ENCODE measurements around the gene IL23A.

Gene IL23A

GRCh38 chr12:56361487-56362129, 22.9 kb downstream of the IL23A start:
- DNase-seq (ENCODE audit: low read depth), result no peak

- DNase-seq (ENCODE audit: low read depth), result no peak
Measured at GRCh38 chr12:56362130-56363059, 23.7 kb downstream of the IL23A start, which contains the start of gene APOF. Gene APOF (minus strand): TSS chr12:56362857. CDS start chr12:56362745, 112 bp downstream.

GRCh38 chr12:56366948-56367347, 28.3 kb downstream of the IL23A start:
- DNase-seq (ENCODE audit: low read depth), result no peak

- DNase-seq (ENCODE audit: low read depth), result no peak
Measured at GRCh38 chr12:56373515-56373914, 34.8 kb downstream of the IL23A start.

- no peak for DNase-seq (ENCODE audit: low read depth)
Measured at GRCh38 chr12:56374726-56375597, 36.3 kb downstream of the IL23A start.

- DNase-seq (ENCODE audit: low read depth), result no peak
Measured at GRCh38 chr12:56375598-56376434, 37.1 kb downstream of the IL23A start.

GRCh38 chr12:56377310-56377988, 38.8 kb downstream of the IL23A start:
- no peak for DNase-seq (ENCODE audit: low read depth)

- no peak for DNase-seq (ENCODE audit: low read depth)
Measured at GRCh38 chr12:56377989-56378316, 39.3 kb downstream of the IL23A start.

GRCh38 chr12:56382611-56383010, 43.9 kb downstream of the IL23A start:
- no peak for DNase-seq (ENCODE audit: low read depth)

- no peak for DNase-seq (ENCODE audit: low read depth)
Measured at GRCh38 chr12:56385873-56386272, 47.2 kb downstream of the IL23A start.

GRCh38 chr12:56387152-56387736, 48.6 kb downstream of the IL23A start:
- no peak for DNase-seq (ENCODE audit: low read depth)

- no peak for DNase-seq (ENCODE audit: low read depth)
Measured at GRCh38 chr12:56389412-56389811, 50.7 kb downstream of the IL23A start.

Data from stromal cell of bone marrow (primary cell).